Head of caudate nucleus (tissue), 42 donors: ENCODE data around the gene DYNLRB1.

Source experiments
- DNase-seq, 42 donors: peaks; one replicate each; pipeline versions ENCODE4 v3.0.0 to v3.0.0-alpha.2; 2020 to 2021; ENCODE audit warnings: mixed read lengths in 7 of 42
- intact Hi-C: fragments of 100-400 bp; cut with DNase I; formaldehyde crosslinking; loops from one replicate; pipeline ENCODE4 v1.15.0; 2022

DYNLRB1 gene

DNA sequence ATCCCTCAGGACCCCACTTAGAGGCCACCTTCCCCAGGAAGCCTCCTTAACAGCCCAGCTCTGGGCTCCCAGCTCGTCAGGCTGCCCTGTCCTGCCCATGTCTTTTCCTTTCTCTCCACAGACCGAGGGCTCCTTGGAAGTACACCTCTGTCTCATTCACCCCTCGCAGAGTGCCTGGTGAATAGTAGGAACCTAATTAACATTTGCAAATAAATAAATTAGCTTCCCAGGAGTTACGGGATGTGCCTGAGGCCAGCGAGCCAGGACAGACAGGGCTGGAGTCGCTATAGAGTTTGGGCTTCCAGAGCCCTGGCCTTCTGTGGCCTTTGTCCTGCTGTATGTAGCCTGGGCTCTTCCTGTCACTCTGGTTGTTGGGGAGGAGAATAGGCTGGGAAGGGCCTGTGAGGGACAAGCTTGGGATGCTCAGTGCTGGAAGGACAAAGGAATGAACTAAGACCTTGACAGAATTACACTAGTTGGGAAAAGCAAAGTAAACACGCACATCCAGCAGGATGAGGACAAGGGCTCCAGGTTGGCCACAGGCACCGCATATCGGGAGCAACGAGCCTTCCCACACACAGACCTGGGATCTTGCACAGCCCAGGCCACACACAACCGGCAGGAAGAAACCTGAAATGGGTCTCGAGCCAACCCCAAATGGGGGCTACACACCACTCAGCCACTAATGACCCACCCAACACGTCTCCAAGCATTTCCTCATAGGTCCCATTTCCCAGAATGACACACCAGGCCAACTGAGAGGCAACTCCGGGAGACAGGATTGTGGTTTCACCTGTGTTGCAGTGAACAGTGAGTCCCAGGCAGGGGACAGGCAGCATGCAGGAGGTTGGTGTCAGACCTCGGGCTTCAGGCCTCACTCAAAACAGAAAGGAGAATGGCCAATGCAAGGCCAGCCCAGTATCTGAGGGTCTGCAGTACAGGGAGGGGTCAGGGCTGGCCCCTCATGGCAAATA is 52.0 kb downstream of the DYNLRB1 start:
- intact Hi-C loops = no loop called here
- peak in 2 of 42 donors; percentile 9 to 11 for DNase-seq

DNA sequence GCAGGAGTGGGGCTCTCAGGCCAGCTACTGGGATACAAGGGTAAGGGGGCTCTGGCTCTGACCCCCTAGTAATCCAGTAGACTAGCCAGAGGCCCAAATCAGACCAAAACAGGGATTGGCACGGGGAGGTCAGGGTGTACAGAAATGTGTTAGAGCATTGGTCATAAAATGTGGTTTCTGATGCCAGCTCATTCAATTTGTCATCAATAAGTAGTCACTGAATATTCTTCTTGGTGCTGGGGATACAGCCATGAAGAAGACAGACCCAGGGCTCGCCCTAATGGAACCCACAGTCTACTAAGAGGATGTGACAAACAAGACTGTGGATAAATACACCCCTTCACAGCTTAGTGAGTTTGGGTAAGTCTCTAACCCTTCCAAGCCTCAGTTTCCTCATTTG is 53.4 kb downstream of the DYNLRB1 start:
- no peak for DNase-seq
- intact Hi-C loops = no loop called here

DNA sequence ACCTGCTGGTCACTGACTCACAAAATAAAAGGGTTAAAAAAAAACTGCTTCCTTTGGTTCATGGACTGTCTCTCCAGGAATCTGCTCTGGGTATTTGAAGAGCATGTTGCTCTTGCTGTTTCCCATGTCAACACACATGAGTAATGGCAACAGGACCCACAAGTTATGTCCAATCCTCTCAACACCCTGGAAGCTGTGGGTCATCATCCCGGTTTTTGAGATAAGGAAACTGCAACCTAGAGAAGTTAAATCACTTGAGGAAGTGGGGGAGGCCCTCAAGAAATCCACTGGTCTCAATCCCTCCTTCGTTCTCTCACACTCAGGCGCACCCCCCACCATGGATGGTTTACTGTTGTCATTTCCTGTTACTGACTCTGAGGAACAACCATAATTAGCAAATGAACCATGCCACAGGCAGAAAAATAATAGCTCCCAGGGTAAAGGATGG is 54.7 kb downstream of the DYNLRB1 start:
- intact Hi-C loops = no loop called here
- peak in 2 of 42 donors; percentile 2 to 4 for DNase-seq

DNA sequence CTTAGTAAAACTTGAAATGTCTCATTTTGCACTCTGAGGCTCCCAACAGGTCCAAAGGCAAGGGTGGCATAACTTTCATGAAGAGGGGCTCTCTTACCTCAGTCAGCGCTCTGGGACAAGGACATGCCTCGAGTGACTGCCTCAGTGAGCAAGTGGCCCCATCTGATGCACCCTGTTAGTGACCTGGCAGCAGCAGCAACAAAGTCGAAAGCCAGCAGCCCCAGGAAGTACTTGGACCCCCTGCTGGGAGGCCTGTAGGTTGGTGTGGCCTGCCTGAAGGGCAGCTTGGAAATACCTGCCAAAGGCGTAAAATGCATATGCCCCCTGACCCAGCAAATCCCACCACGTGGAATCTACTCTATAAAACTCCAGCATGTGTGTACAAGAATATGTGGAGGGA is 55.5 kb downstream of the DYNLRB1 start:
- peak in 5 of 42 donors; percentile 3 to 19 (median 6) for DNase-seq
- intact Hi-C loops = no loop called here

DNA sequence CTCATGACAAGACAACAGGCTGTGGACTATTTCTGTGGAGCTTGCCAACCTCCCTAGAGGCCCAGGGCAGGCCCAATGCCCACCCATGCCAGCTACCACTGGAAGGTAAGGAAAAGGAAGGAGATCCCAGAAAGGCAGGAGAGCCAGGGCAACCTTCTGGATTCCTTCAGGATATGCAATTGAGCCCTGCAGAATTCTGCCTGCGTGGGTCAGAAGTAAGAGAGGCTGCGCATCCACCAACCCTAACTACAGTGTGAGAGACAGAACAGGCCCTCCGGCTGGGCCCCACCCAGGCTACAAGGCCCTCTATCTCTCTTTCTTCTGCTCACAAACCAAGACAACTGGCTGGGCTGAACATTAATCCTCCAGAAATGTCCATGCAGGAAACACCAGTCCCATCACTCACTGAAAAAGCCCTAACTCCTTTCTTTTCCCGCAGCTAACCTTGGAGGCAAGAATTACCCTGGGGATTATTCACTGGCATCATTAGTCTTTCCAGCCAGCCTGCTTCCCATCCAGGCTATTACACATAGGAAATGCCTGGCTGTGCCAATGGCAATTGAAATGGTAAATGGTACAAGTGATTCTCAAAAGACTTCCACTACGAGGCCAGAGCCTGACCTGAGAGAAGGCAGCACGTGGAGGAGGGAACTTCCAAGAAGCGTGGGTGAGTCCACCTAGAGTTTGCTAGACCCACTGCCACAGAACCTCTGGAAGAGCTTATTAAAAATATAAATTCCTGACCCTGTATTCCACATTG is 57.5 kb downstream of the DYNLRB1 start:
- DNase-seq = peak in 1 of 42 donors; percentile 3
- intact Hi-C loops = no loop called here

DNA sequence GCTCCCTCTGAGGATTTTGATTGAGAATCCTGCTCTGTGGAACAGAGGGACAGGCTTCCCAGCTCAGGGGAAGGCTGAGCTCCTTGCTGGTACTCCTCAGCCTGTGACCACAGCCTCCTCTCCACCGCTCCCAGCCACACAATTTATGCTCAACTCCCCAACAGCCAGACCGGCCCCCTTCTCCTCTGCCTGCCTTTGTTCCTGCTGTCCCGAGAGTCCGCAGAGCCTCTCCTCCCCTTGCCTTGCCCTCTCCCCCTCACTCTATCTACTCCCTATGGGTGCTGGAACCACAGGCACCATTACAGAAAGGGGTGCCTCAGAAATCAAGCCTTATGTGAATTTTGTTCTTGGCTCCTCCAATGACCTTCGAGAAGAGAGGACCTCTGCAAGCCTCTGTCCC is 58.2 kb downstream of the DYNLRB1 start:
- intact Hi-C loops = no loop called here
- peak in 1 of 42 donors; percentile 11 for DNase-seq

DNA sequence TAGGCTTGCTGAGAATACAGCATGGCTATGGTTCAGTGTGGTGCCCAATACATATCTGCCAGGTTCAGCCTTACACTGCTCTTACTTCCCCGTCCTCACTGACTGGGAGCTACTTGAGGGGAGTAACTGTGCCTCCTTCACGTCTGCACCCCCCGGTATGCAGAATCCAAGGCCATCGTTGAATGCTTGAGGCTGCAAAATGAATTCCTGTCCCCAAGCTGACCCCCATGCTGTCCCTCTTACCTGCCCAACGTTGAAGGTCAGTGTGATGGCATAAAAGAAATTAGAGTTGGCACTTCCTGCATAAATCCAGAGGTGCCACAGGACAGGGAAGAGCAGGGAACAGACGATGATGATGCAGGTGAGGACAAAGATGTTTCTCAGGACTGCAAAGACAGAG is 58.6 kb downstream of the DYNLRB1 start:
- DNase-seq = no peak
- intact Hi-C loops = loop anchor here (5.0 kb wide), 1 partner anchor 192 kb away; no protein-coding TSS in a partner anchor

DNA sequence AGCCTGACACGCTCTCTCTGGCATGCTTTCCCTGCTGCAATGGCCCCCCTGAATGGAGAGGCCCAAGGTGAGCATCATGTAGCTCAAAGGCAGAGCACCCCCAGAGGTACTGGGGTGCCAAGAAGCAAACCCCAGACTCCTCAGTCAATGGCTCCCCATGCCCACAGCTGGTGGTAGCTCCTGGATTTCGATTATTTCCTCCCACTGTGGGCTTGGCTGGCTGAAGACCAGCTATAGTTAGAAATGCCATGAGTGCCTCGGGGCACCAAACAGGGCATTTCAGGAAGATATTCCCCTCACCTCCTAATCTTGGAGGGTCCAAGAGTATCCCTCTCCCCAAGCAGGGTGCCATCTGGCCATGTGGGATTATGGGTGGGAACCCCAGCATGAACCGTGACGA is 59.0 kb downstream of the DYNLRB1 start:
- intact Hi-C loops = loop anchor here (5.0 kb wide), 1 partner anchor 192 kb away; no protein-coding TSS in a partner anchor
- no peak for DNase-seq

DNA sequence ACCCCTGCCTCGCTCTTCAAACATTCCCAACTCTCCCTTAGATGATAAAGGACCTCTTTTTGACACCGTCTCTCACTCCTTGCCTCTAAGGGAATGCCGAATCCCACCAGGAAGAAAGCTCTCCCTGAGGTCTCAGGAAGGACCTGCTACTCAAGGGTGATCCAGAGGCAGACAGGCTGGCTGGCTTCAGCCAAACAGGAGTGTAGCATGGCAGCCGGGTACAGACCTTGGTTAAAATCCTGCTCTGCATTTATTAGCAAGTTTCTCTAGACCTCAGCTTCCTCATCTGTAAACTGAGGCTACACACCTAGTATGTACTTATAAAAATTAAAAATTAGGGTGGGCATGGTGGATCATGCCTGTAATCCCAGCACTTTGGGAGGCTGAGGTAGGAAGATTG is 59.5 kb downstream of the DYNLRB1 start:
- DNase-seq = no peak
- intact Hi-C loops = loop anchor here (5.0 kb wide), 1 partner anchor 192 kb away; no protein-coding TSS in a partner anchor

DNA sequence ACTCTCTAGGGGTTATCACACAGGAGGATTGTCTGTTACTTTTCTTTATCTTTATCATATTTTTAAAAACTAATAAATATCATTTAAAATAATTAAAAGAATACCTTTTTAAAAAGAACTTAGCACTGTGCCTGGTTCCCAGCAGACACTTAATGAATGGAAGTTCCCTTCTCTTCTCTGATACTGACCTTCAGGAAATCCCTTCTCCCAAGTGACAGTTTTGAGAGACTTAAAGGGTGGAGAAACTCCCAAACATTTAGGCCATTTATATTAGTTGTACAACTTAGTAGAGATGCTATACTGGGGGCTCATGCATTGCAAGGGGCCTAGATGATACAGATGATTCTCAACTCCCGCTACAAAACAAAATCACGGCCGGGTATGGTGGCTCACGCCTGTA is 60.8 kb downstream of the DYNLRB1 start:
- intact Hi-C loops = loop anchor here (5.0 kb wide), 1 partner anchor 190 kb away; no protein-coding TSS in a partner anchor
- no peak for DNase-seq

DNA sequence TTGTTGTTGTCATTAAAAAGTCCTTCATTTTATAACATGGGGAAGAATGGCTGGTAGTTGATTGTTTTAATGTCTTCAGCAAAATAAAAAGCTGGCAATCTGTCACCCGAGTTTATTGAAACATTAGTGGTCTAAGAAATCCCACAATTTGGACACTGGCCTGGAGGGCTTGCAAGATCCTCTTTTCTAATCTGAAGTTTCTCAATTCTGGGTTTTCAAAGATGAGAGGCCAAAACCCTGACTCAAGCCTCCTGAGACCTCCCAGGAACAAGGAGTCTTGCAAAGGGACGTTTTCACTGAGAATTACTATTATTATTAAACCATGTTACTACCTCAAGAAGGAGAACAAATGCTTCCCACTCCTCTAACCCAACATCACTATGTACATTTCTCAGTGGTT is 61.8 kb downstream of the DYNLRB1 start:
- no peak for DNase-seq
- intact Hi-C loops = loop anchor here (5.0 kb wide), 1 partner anchor 189 kb away; no protein-coding TSS in a partner anchor

DNA sequence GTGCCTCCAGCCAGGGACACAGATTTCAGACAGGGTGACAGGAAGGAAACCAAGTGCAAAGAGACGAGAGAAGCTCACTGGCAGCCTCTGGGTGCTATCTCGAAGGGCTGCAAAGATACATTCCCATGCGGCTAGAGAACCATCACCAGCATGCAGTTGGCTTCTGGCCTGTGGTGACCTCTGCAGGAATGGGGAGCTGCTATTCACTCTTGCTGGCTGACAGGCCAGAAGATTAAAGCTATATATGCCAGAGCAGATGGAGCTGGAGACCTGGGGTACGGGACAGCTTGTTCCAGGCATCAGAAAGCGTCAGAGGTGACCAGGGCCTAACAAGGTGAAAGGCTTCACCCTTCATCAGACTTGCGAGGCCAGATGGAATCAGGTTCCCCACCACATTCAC is 62.3 kb downstream of the DYNLRB1 start:
- intact Hi-C loops = loop anchor here (5.0 kb wide), 1 partner anchor 189 kb away; no protein-coding TSS in a partner anchor
- peak in 11 of 42 donors; percentile 18 to 66 (median 42) for DNase-seq

DNA sequence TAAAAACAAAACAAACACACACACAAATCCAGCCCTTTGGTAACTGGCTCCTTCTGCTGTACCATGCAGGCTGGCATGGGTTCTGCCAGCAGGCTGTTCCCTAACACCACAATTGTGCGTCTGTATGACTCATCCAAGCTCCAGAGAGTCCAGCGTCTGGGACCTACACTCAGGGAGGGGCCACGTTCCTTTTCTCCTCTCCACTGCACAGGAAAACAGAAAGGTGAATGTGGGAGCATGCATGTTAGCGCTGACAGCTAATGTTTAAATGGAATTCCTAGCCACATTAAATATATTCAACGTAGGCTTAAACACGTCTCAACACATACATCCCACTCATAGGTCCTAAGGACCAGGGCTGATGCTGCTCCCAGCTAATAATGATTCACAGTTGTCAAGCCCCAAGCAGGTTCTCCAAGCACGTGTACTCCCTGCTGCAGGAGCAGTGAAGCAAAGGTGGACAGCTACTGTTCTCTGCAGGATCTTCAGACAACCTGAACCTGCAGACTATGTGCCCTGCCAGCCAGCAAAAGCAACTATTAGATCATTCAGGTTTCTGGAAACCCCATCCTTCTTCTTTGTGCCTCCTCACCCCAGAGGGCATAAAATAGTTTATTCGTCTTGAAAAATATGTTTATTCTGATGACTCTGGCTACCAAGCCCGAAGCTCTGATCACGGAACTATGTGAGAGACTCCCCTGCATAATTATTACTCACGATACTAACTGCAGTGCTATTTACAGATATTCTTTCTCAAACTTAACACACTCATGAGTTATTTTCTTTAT is 63.2 kb downstream of the DYNLRB1 start:
- peak; percentile 64 to 94 (median 84) for DNase-seq
- intact Hi-C loops = loop anchor here (5.0 kb wide), 1 partner anchor 188 kb away; no protein-coding TSS in a partner anchor

DNA sequence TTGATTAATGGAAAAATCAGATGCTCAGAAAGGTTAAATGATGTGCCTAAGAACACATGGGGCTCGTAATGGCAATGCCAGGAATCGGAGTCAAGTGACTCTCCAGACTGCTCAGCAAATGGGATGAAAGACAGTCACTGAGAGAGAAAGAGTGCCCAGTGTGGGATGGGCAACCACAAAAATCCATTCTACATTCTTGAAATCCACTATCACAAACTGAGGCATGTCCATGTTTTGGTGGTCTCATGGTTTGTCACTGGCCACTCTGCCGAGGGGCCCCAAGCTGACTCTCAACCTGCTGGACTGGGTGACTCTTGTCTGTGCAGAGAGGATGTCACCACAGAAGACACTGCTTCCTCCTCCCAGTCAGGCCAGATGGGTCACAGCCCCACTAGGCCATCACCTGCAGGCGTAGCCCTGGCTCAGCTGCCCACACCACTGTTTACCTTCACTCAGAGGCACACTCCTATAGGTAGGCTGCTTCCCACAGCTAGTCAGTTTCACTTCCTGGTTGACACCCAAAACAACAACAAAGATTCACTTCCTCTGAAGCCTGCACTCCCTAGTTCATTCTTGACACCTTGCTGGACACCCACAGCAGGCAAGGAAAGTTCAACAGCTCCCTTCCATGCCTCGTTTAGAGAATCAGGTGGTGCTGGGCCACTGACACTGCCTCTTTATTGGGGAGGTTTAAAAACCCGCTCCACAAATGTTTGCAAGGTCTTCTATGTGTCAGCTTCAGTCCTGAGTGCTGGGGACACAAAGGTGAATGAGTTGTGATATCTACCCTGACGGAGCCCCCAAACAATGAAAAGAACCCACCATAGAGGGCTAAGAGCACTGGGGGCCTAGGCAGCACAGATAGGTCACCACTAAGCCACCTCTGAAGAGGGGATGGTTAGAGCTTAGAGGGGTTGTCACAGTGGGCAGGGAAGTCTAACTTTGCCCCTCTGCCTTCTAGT is 64.0 kb downstream of the DYNLRB1 start:
- peak in 1 of 42 donors; percentile 34 for DNase-seq
- intact Hi-C loops = loop anchor here (5.0 kb wide), 2 partner anchors 127 to 187 kb away; no protein-coding TSS in a partner anchor

DNA sequence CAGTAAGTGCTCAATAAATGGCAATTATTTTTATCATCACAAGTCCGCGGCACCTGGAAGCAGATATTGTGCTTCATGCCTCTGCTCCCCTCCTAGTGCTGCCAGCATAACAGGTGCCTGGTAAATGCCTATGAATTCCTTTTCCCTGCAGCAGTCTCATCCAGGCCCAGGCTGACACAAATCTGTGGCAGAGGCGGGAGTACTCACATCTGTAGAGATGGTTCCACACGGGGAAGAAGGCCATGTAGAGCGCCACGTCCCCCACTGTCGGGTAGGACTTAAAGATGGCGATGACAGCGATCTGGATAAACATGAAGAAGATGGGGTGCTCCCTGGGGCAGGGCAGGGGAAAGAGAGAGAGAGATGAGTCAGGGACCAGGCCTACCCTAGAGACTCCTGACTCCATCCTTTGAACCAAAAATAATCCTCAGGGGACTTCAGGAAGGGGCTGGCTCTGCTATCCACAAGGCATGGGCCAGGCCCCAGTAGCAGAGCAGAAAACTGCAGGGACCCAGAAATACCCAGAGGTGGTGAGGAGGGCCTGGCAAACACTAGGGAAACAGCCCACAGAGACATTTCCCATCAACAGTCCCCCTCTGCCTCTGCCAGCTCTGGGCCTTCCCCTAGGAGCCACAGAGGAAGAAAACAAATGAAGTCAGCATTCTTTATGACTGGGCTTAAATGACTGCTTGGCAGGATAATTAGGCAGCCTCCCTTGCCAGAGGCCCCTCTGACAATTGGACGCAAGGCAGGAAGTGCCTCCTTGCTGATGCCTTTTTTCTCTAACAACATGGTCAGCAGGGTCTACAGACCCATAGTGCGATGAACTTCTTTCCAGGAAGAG is 65.3 kb downstream of the DYNLRB1 start:
- intact Hi-C loops = loop anchor here (5.0 kb wide), 1 partner anchor 126 kb away; no protein-coding TSS in a partner anchor
- DNase-seq = peak in 22 of 42 donors; percentile 20 to 74 (median 40)

DNA sequence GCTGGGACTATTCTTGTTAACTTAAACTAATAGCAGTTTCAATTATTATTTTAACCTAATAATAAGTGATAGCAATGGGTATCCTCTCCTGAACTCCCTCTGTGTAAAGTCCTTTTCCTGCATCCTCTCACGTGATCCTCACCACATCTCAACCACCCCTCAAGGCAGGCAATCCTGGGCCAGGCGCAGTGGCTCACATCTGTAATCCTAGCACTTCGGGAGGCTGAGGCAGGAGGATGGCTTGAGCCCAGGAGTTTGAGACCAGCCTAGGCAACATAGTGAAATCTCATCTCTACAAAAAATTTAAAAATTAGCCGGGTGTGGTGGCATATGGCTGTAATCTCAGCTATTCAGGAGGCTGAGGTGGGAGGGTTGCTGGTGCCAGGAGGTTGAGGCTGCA is 66.0 kb downstream of the DYNLRB1 start:
- intact Hi-C loops = loop anchor here (5.0 kb wide), 1 partner anchor 125 kb away; no protein-coding TSS in a partner anchor
- DNase-seq = peak in 1 of 42 donors; percentile 27
